B cell (primary cell): Measurements from ENCODE around the gene C1orf198. TPM values are rescaled to one million over a fixed set of nuclear protein-coding genes. Genes with fewer than 3 reads are reported as not detected.

ENCODE experiments used
- ATAC-seq: fragments of 200-7000 bp; cut with Tn5 transposase; one replicate; pipeline ENCODE4 v1.10.0; 2021; ENCODE audit warnings: low read depth, mild to moderate bottlenecking, moderate number of reproducible peaks, moderate library complexity
- CTCF ChIA-PET: fragments of 350-600 bp; sonication (Branson Sonifier 250); formaldehyde crosslinking; loops from one replicate; lab custom pipeline; 2021; ENCODE audit warnings: antibody characterized with exemption, inconsistent platforms; lab: Charles Lee
- POLR2A ChIA-PET: fragments of 350-600 bp; sonication (Branson Sonifier 250); formaldehyde crosslinking; loops from one replicate; lab custom pipeline; 2021; ENCODE audit warnings: antibody characterized with exemption; lab: Charles Lee
- DNase-seq: peaks from one replicate; pipeline ENCODE4 v3.0.0; 2013
- H2AFZ ChIP-seq: 2 replicates; pipeline ENCODE4 v1.6.1; 2012; ENCODE audit warnings: mild to moderate bottlenecking, low read depth, low read length; ENCODE audit not compliant: insufficient read depth, poor library complexity, severe bottlenecking
- H3K27ac ChIP-seq, 2 donors: 1 replicate in 1 of 2; 2 replicates in 1 of 2; pipeline ENCODE4 v1.5.1; 2012 to 2013; ENCODE audit warnings: low read length in 2 of 2, mild to moderate bottlenecking in 2 of 2, moderate library complexity in 1 of 2
- H3K27me3 ChIP-seq, 4 experiments: fragments of 200-600 bp in 1 of 4; sonication (generic) in 1 of 4; replicated peaks in 1 of 4; 1 replicate in 2 of 4; 2 replicates in 2 of 4; pipeline versions ENCODE4 v1.6.1 to v1.7.0; 2013 to 2016; ENCODE audit warnings: low read length in 3 of 4, mild to moderate bottlenecking in 2 of 4, mixed read lengths in 1 of 4, moderate library complexity in 1 of 4; ENCODE audit not compliant: insufficient read depth in 4 of 4, control insufficient read depth in 3 of 4; ENCODE audit errors: control extremely low read depth in 1 of 4
- H3K36me3 ChIP-seq, 2 experiments: replicated peaks in 1 of 2; 1 replicate in 1 of 2; 2 replicates in 1 of 2; pipeline versions ENCODE4 v1.6.1 to v1.7.1; 2013; ENCODE audit warnings: low read length in 1 of 2; ENCODE audit not compliant: insufficient read depth in 2 of 2, control insufficient read depth in 1 of 2; ENCODE audit errors: control extremely low read depth in 1 of 2, extremely low read depth in 1 of 2
- H3K4me1 ChIP-seq, 2 donors: fragments of 200-600 bp in 1 of 2; sonication (generic) in 1 of 2; 1 replicate in 1 of 2; 2 replicates in 1 of 2; pipeline versions ENCODE4 v1.5.1 to v1.6.1; 2013 to 2017; ENCODE audit warnings: low read length in 2 of 2; ENCODE audit not compliant: control insufficient read depth in 2 of 2, insufficient read depth in 2 of 2
- H3K4me2 ChIP-seq: replicated peaks from 2 replicates; pipeline ENCODE3; 2012; ENCODE audit warnings: mild to moderate bottlenecking, low read depth, low read length; ENCODE audit not compliant: poor library complexity, severe bottlenecking
- H3K4me3 ChIP-seq, 5 experiments: fragments of 200-600 bp in 1 of 5; sonication (generic) in 1 of 5; 1 replicate in 3 of 5; 2 replicates in 2 of 5; pipeline versions ENCODE4 v1.5.1 to v1.7.0; 2011 to 2016; ENCODE audit warnings: low read length in 4 of 5, mild to moderate bottlenecking in 4 of 5, low read depth in 2 of 5, control low read depth in 1 of 5, moderate library complexity in 1 of 5; ENCODE audit not compliant: insufficient read depth in 1 of 5; ENCODE audit errors: control extremely low read depth in 1 of 5, extremely low read depth in 1 of 5
- H3K79me2 ChIP-seq: fragments of 200-600 bp; sonication (generic); one replicate; pipeline ENCODE4 v1.6.0; 2016; ENCODE audit warnings: low read length; ENCODE audit not compliant: control insufficient read depth, insufficient read depth
- H3K9ac ChIP-seq: fragments of 200-600 bp; sonication (generic); 2 replicates; pipeline ENCODE4 v1.6.1; 2017; ENCODE audit warnings: mild to moderate bottlenecking, low read length, moderate library complexity
- H3K9me3 ChIP-seq, 3 donors: one replicate each; pipeline versions ENCODE4 v1.6.1 to v1.7.1; 2013; ENCODE audit warnings: low read length in 2 of 3; ENCODE audit not compliant: control insufficient read depth in 2 of 3, insufficient read depth in 1 of 3; ENCODE audit errors: control extremely low read depth in 1 of 3
- H4K20me1 ChIP-seq: 2 replicates; pipeline ENCODE4 v1.6.0; 2012; ENCODE audit warnings: mild to moderate bottlenecking, low read length; ENCODE audit not compliant: insufficient read depth, control insufficient read depth, poor library complexity, severe bottlenecking
- H3K27ac Mint-ChIP-seq: one replicate; pipeline ENCODE4 v1.8.0; 2021; ENCODE audit warnings: mixed read lengths
- H3K27me3 Mint-ChIP-seq: one replicate; pipeline ENCODE4 v1.8.0; 2021; ENCODE audit warnings: mixed read lengths
- H3K4me1 Mint-ChIP-seq: one replicate; pipeline ENCODE4 v1.8.0; 2021; ENCODE audit warnings: mixed read lengths
- H3K4me3 Mint-ChIP-seq: one replicate; pipeline ENCODE4 v1.8.0; 2021; ENCODE audit warnings: mixed read lengths
- H3K9me3 Mint-ChIP-seq: one replicate; pipeline ENCODE4 v1.8.0; 2022; ENCODE audit warnings: mixed read lengths; ENCODE audit not compliant: insufficient read depth
- CTCF ChIP-seq: fragments of 200-600 bp; IDR thresholded peaks from one replicate; pipeline ENCODE4 v1.8.0; 2022; ENCODE audit warnings: antibody characterized with exemption, mild to moderate bottlenecking
- EZH2 ChIP-seq: IDR thresholded peaks from 2 replicates; pipeline ENCODE4 v1.6.1; 2012; ENCODE audit warnings: borderline replicate concordance, low read depth, mild to moderate bottlenecking, moderate library complexity, low read length; ENCODE audit not compliant: insufficient read depth, poor library complexity, severe bottlenecking
- WGBS: methylation state at CpG from one replicate; pipeline ENCODE4 v1.1.5; 2013; ENCODE audit warnings: missing lambda C conversion rate; ENCODE audit not compliant: insufficient coverage; 5-methylcytosine and 5-hydroxymethylcytosine counted together
- intact Hi-C: fragments of 100-400 bp; cut with micrococcal nuclease; formaldehyde crosslinking; loops from one replicate; pipeline ENCODE4 v1.10.0; 2022
- polyA plus RNA-seq: library from polyadenylated mRNA; depleted of rRNA; stranded (reverse); fragments of >200 nt; gene quantifications from 2 replicates; pipeline ENCODE4 v1.2.3, GENCODE V29; 2012
- total RNA-seq, 2 donors: library from RNA; stranded (reverse); fragments of 120-200 nt in 1 of 2; gene quantifications; 1 replicate in 1 of 2; 2 replicates in 1 of 2; pipeline versions ENCODE4 v1.2.3 to v1.2.4, GENCODE V29; 2013 to 2022

The C1orf198 gene
- total and polyA plus RNA-seq, 2 donors (not counting 1 experiment from before 2014, with no cell fraction given): 1.0 to 6.6 TPM

- no peaks in the 10 kb centered on the region for H3K9me3 ChIP-seq
- Mint-ChIP-seq H3K9me3 (no peaks in the 10 kb centered on the region), H3K27me3 (peaks cover 33% of the 10 kb centered on the region), H3K4me3 (no peak overlapping the region), H3K4me1 (no peaks in the 10 kb centered on the region), H3K27ac (no peak overlapping the region)
- whole genome bisulfite sequencing: 92% methylated on average over 16 of the region's 19 CpGs
- no peaks in the 10 kb centered on the region for H3K79me2 ChIP-seq
- H4K20me1 ChIP-seq: no peaks in the 10 kb centered on the region
- intact Hi-C loops: loop anchor here (5.0 kb wide), 1 partner anchor 417 kb away; no protein-coding TSS in a partner anchor
- TF ChIP-seq CTCF: no peak
- no peak for ATAC-seq
- CTCF ChIA-PET: no interaction called here
- no peak overlapping the region for H2AFZ ChIP-seq
- no peaks in the 10 kb centered on the region for H3K36me3 ChIP-seq
- no peak overlapping the region for H3K9ac ChIP-seq
- peaks cover 0 to 11% (median 0%) of the 10 kb centered on the region in 4 experiments for H3K27me3 ChIP-seq
- no peak overlapping the region for H3K4me2 ChIP-seq
- POLR2A ChIA-PET: no interaction called here
- no peak for DNase-seq
- H3K27ac ChIP-seq: no peak overlapping the region
- H3K4me3 ChIP-seq: no peak overlapping the region
- H3K4me1 ChIP-seq: no peaks in the 10 kb centered on the region
These were observed 73.3 kb downstream of the C1orf198 start for GRCh38 chr1:230794871-230795605.

GRCh38 chr1:230794431-230794830, 73.9 kb downstream of the C1orf198 start:
- no peaks in the 10 kb centered on the region for H3K4me1 Mint-ChIP-seq
- H3K36me3 ChIP-seq: no peaks in the 10 kb centered on the region
- TF ChIP-seq CTCF (no peak), EZH2 (no peak)
- no peak overlapping the region for H3K9ac ChIP-seq
- WGBS: 57% methylated on average over 1 of the region's 5 CpGs
- peaks cover 32% of the 10 kb centered on the region for H3K27me3 Mint-ChIP-seq
- no peak overlapping the region for H3K4me3 ChIP-seq
- CTCF ChIA-PET: no interaction called here
- H3K27me3 ChIP-seq: peaks cover 0 to 11% (median 0%) of the 10 kb centered on the region in 4 experiments
- DNase-seq: no peak
- no peaks in the 10 kb centered on the region for H4K20me1 ChIP-seq
- H3K4me1 ChIP-seq: no peaks in the 10 kb centered on the region
- ATAC-seq: no peak
- H3K27ac Mint-ChIP-seq: no peak overlapping the region
- H3K9me3 ChIP-seq: no peaks in the 10 kb centered on the region
- H3K4me2 ChIP-seq: no peak overlapping the region
- H3K9me3 Mint-ChIP-seq: no peaks in the 10 kb centered on the region
- no peak overlapping the region for H3K27ac ChIP-seq
- H3K4me3 Mint-ChIP-seq: no peak overlapping the region
- intact Hi-C loops: no loop called here
- H3K79me2 ChIP-seq: no peaks in the 10 kb centered on the region
- POLR2A ChIA-PET: no interaction called here
- H2AFZ ChIP-seq: no peak overlapping the region
